HG02623 (cell line): Measurements from ENCODE around the gene NOP53.
"Not testable (repeated sequence)": the region's sequence is repeated elsewhere in the genome, so short reads cannot be mapped to it uniquely, and the experiment has no call there.

ENCODE experiments used
- ATAC-seq: cut with Tn5 transposase; IDR thresholded peaks from one replicate; pipeline ENCODE4 v1.9.1; 2021; ENCODE audit warnings: moderate library complexity; ENCODE audit not compliant: unreplicated experiment

Gene NOP53

DNA sequence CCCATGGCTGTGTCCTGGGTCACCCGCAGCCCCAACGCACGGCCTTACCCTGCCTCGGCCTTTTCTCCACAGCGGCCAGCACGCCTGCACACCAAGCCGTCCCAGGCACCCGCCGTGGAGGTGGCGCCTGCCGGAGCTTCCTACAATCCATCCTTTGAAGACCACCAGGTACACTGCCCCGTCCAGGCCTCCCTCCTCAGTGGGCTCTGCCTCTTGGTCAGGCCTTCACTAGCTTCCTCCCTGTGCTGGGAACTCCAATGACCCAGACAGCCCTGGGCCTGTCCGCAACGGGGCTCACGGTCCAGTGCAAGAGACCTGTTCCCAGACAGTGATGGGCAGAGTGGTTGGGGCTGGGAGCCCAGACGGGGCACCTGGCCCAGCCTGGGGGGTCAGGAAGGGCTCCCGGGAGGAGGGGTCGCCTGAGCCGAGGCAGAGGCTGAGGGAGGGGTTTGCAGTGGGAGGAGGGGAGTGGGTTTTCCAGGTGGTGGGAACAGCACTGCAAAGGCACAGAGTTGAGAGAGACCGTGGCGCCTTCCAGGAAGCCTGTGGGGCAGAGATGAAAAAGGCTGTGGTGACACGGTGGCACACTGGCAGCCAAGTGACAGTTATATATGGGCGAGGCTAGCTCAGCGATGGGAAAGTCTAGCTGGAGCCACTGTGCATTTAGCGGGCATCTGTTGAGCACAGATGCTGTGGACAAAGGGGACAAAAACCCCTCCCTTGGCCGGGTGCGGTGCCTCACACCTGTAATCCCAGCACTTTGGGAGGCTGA is 7.3 kb downstream of the NOP53 start:
- no peak for ATAC-seq

DNA sequence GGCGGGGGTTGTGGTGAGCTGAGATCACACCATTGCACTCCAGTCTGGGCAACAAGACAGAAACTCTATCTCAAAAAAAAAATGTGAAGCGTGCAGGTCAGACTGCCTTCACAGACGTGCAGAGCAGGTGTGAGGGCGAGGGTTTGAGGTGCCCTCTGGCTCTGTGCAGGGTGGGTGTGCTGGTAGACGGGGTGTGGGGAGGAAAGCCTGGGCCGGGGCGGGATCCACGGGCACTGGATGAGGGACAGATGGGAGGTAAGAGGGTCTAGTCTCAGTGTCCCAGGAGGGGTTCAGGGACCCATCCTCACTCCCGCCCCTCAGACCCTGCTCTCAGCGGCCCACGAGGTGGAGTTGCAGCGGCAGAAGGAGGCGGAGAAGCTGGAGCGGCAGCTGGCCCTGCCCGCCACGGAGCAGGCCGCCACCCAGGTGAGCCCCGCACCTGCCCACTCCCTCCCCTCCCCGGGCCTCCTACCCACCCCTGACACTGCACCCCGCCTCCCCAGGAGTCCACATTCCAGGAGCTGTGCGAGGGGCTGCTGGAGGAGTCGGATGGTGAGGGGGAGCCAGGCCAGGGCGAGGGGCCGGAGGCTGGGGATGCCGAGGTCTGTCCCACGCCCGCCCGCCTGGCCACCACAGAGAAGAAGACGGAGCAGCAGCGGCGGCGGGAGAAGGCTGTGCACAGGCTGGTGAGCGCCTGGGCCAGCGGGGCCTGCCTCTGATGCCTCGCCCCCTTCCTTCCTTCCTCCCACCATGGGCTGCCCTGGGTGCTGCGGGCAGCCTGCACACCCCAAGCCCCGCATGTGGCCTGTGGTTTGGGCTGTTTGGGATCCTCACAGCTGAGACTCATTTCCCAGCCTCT is 9.1 kb downstream of the NOP53 start:
- no peak for ATAC-seq

DNA sequence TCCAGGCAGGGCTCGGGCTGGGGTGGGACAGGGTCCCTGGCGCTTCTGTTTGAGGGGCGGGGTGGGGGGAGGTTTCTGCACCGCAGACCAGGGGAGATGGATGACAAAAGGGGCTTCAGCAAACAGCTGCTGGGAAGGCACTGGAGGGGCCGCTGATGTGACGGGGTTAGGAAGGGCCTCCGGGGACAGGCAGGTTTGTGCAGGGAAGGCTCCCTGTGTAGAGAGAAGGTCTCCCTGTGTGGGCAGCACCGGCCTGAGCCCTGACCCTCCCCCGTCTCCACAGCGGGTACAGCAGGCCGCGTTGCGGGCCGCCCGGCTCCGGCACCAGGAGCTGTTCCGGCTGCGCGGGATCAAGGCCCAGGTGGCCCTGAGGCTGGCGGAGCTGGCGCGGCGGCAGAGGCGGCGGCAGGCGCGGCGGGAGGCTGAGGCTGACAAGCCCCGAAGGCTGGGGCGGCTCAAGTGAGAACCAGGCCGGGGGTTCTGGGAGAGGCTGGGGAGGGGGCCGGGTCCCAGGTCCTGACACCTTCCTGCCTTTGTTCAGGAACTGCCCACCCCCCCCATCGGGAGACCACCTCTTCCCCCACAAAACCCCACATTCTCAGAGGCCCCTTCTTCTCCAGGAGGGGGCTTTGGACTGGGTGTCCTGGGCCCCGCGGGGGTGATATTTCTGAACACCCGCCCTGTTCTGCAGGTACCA is 9.9 kb downstream of the NOP53 start:
- no peak for ATAC-seq

DNA sequence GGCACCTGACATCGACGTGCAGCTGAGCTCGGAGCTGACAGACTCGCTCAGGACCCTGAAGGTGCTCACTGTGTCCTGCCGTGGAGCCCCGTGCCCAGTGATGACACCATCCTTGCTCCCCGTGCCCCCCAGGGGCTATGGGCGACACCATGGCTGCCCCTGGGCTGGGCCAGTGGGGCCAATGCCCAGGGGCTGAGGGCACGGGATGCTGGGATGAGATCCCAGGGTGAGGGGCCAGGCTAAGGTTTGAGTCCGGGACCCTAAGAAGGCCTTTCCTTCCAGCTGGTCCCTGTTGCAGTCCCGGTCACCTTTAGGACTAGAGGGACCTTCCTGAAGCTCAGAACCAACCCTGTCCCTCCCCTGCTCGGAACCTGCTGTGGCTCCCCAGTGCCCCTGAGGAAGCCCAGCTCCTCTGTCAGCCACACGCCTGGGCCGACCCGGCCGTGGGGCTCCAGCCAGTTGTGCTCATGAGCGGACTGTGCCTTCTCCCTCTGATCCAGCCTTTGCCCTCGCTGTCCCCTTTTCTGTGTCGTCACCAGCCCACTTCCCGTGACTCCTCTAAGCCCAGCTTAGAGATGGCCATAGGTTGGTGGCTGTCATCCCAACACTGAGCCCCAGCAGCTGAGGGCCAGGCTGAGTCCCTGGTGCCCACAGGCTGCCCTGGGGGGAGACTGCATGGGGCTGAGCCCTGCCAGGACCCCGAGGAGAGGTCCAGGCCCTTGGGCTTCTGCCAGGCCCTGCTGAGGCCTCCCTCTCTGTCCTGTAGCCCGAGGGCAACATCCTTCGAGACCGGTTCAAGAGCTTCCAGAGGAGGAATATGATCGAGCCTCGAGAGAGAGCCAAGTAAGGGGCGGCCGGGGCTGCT is 10.6 kb downstream of the NOP53 start:
- ATAC-seq = no peak

DNA sequence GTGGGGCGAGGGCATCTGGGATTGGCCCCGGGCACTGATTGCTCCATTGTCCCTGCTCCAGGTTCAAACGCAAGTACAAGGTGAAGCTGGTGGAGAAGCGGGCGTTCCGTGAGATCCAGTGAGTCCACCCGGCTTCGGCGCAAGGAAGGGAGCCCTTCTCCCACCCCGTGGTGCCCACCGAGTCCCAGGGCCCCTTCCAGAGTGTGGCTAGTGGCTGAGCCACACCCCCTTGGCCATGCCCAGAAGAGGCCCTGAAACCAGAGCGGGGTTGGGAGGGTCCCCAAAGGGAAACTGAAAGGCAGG is 11.2 kb downstream of the NOP53 start:
- no peak for ATAC-seq

DNA sequence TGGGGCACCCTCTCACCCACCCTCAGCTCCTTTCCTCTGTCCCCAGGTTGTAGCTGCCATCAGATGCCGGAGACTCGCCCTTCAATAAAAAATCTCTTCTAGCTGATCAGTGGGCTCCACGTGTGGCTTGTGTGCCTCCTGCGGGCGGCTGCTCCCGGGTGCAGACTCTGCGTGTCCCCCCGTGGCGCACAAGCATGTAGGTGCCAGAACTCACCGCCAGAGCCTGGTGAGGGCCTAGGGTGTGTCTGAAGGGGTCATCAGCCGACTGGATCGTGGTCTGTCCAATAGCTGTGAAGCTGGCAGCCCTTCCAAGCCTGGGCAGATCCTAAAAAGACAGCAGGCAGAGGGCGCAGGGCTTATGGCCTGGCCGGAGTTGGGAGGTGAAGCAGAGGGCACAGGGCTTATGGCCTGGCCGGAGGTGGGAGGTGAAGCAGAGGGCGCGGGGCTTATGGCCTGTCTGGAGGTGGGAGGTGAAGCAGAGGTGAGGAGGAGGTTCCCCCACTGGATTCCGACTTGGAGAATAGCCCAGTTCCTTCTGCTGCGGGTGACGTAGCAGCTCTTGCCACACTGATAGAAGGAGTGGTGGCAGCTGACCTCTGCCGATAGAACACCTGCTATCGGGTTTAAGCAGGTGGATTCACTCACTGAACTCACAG is 11.7 kb downstream of the NOP53 start:
- ATAC-seq = no peak

DNA sequence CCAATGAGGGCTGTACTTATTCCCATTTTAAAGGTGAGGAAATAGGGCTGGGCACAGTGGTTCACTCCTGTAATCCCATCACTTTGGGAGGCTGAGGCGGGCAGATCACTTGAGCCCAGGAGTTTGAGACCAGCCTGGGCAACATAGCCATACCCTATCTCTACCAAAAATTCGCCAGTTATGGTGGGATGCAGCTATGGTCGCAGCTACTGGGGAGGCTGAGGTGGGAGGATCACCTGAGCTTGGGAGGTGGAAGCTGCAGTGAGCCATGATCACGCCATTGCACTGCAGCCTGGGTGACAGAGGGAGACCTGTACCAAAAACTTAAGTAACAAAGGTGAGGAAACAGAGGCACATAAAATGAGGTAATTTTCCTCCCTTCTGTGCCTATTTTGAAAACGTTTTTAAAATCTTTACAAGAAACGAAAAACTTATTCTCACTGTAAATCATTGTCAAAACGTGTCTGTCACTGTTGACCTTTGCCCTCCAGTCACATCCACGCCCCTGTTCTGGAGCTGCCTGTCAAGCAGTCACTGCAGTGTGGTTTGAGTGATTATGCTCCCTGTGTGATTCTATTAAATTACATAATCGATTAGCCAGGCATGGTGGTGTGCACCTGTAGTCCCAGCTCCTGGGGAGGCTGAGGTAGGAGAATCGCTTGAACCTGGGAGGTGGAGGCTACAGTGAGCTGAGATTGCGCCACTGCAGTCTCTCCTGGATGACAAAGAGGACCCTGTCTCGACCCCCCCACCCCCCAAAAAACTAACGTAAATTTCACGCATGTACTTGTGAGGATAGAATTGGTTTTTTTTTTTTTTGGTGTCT is 12.5 kb downstream of the NOP53 start:
- ATAC-seq = no peak

DNA sequence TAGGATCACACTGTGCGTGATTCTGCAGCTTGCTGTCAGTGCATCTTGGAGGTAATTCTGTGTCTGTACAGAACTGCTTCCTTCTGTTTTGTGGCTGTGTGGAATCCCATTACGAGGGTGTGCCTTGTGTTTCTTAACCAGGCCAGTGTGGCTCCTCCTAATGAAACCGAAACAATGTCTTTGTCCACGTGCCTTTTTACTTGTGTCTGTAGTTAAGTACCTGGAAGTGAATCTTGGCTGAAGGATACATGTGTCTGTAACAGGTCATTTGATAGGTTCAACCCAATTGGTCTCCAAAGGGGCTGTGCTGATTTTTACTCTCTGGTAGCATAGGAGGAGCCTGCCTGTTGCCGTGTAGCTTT is 13.1 kb downstream of the NOP53 start:
- ATAC-seq = no peak

DNA sequence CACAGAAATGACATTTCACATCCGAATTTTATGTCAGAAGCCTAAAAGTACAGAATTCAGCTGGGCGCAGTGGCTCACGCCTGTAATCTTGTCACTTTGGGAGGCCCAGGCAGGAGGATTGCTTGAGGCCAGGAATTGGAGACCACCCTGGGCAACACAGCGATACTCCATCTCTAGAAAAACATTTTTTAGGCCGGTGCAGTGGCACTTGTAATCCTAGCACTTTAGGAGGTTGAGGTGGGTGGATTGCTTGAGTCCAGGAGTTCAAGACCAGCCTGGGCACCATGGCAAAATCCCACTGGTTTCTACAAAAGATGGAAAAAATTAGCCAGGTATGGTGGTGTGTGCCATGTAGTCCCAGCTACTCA is 15.3 kb downstream of the NOP53 start:
- ATAC-seq = no peak

DNA sequence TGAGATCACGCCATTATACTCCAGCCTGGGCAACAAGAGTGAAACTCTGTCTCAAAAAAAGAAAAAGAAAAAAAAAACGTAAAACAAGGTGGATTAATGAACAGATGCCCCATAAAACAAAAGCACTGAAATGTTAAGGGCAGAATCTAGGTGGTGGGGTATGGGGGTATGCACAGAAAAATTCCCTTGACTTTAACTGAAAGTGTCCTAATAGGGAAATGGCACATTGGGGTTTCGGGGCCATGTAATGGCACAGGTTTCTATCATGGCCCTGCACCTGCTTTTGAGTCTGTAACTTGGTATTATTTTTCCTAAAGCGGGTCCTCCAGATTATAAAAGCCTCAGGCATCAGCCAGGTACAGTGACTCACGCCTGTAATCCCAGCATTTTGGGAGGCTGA is 16.2 kb downstream of the NOP53 start:
- no peak for ATAC-seq

DNA sequence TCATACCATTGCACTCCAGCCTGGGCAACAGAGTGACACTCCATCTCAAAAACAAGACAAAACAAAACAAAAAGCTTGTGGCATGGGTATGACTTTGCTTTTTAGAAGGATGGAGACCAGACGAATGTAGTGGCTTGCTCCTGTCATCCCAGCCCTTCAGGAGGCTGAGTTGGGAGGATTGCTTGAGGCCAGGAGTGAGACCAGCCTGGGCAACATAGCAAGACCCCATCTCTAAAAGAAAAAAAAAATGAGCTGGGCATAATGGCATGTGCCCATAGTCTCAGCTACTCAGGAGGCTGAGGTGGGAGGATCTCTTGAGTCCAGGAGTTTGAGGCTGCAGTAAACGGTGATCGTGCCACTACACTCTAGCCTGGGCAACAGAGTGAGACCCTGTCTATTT is 16.8 kb downstream of the NOP53 start:
- ATAC-seq = no peak

DNA sequence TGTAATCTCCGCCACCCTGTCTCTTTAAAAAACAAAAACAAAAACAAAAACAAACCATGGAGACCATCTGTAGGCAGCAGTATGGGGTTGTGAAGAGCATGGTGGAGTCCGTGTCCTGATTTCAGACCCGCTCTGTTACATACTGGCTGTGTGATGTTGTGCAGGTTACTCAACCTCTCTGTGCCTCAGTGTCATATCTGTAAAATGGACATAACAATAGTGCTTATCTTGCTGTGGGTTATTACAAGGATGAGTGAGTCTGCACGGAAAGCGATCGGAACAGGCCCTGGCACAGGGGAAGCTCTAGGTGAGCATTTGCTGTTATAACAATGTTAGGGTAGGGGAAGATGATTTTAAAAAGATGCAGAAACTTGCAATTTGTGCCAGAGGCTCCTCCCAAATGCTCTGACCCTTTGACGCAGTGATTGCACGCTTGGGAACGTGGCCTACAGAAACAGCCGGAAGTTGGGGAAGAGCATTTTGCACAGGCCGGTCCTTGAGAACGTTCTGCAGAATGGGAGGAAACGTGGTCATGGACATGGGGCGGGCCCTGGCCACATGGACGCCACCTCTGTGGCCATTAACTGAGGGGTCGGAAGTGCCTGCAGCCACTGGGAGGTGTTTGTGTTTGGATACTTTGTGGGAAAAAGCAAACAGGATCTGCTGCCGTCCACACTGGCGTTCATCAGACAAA is 17.4 kb downstream of the NOP53 start:
- ATAC-seq = no peak

DNA sequence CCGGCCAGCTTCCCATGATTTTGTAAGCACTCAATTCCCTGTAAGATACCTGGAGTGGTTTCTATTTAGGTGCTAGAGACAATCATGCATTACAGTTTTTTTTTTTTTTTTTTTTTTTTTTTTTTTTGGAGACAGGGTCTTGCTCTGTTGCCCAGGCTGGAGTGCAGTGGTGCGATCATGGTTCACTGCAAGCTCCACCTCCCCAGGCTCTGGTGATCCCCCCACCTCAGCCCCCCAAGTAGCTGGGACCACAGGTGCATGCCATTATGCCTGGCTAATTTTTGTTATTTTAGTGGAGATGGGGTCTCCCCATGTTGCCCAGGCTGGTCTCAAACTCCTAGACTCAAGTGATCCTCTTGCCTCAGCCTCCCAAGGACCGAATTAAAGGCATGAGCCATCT is 19.4 kb downstream of the NOP53 start:
- not testable (repeated sequence) for ATAC-seq

DNA sequence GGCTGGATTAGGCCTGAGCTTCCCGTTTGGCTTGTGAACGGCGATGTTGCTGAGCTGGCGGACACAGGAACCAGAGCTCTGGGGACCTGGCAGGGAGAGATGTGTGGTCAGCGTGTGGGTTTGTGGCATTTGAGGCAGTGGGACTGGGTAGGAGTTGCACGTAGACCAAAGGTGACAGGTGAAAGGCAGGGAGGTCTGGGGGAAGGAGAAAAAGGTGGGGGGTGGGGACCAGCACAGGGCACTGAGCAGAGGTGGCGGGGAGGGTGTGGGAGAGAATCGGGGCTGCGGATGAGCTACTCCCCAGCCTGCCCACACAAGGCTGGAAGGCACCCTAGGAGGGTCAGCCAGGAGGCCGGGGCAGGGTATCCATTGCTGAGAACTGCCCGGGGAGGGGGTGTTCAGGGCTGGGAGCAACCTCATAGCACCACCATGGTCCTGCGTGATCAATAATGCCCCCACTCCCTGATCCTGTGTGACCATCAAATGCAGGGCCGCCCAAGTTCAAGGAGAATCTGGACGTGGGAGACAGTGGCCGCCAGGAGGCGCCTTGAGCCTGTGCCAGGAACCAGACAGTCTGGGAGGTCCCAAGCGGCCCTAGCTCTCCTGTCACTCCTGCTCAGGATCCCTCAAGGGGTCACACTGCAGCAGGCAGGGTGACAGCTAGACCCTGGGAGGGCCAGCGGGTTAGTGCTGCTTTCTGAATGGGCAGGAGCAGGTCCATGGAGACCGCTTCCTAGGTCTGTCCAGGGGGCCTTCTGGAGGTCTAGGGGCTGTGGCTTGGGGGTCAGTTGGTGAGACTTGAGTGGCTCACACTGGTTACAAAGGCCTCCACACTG is 20.4 kb downstream of the NOP53 start:
- no peak for ATAC-seq

DNA sequence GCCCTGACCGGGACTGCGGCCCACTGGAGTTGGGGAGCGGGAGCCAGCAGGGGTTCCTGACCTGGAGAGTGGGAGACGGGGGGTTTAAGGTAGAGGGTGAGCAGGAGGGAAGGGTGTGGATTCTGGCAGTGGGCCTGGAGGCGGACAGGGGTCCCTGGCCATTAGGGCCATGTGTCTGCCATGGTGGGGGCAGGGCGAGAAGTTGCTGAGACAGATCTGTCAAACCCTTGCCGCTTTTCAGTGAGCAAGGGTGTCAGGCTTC is 20.9 kb downstream of the NOP53 start:
- ATAC-seq = no peak

DNA sequence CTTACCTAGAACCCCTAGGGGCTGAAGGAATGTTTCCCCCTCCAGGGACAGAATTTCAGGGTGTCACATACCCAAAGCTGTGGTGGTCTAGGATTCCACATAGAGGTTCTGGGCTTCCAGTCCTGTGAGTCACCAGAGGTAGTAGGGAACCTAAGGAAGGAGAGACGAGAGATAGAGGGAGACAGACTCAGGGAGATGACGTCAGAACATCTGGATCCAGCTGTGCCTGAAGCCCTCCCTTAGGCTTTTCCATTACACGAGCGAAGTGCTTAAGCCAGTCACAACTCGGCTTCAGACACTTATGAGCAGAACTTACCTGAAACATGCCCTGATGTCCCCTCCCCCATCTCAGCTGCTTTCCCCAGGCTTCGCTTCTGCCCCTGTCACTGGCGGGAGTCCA is 21.3 kb downstream of the NOP53 start:
- no peak for ATAC-seq

DNA sequence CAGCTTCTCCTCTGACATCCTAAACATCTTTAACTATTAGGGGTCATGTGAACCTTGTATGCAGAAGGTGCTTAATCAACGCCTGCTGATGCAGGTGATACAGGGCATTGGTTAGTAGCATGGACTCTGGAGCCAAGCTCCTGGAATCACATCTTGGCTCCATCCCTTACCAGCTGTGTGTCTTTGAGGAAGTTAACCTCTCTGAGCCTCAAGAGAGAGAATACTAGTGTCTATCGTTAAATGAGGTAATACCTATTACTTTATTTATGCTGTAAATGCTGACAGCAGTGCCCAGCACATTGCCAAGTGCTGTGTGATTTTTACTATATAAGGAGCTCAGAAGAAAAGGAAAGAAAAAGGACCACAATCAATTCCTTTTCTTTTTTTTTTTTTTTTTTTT is 22.0 kb downstream of the NOP53 start:
- no peak for ATAC-seq

DNA sequence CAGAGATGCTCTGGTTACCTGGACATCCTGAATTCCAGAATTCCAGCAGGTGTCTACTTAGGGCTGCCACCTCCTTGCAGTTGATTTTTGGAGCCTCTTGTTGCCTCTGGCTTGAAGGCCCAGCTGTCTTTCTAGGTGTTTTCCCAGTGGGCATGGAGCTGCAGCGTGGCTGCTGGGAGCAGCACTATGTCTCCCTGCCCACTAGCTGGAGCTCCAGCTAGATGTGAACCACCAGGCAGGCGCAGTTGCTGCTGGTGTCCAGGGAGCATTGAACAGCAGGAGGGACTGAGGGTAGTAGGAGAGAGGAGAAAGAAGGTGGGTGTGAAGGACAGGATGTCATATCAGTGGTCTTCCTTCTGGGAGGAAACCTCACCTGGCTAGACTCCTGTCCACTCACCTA is 23.3 kb downstream of the NOP53 start:
- ATAC-seq = no peak

DNA sequence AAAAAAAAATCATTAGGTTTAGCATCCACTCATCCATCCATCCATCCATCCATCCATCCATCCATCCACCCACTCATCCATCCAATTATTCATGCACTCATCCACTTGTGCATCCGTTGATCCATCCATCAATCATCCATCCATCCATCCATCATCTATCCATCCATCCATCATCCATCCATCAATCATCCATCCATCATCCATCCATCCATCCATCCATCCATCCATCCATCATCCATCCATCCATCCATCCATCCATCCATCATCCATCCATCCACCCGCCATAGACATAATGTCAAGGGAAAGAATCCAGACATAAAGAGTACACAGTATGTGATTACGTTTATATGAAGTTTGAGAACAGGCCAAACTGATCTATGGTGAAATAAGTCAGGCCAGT is 24.2 kb downstream of the NOP53 start:
- ATAC-seq = no peak
